ENCODE measurements around the gene DENND10. TPM values are rescaled to one million over a fixed set of nuclear protein-coding genes. Genes with fewer than 3 reads are reported as not detected.

DENND10 gene
- total RNA-seq, 4 donors from 2014 or later: 25.8 to 46.2 (median 40.5) TPM

GRCh38 chr10:119061352-119061751 lies 42.6 kb upstream of the DENND10 start:
- intact Hi-C loops (cut with DNase I; ENCODE audit: low total_unique reads): no loop called here
- WGBS, 2 donors: 78 to 85% methylated on average over 1 of the region's 1 CpG
- TF ChIP-seq CTCF (IDR thresholded peaks at IDR 0.05) (no peak), POLR2A (IDR thresholded peaks at IDR 0.05) (no peak)
- no peak overlapping the region for H3K4me3 ChIP-seq (ENCODE audit: low read depth, poor library complexity, severe bottlenecking)
- no peak for DNase-seq (ENCODE audit: low spot score in 2 of 2)

DNA sequence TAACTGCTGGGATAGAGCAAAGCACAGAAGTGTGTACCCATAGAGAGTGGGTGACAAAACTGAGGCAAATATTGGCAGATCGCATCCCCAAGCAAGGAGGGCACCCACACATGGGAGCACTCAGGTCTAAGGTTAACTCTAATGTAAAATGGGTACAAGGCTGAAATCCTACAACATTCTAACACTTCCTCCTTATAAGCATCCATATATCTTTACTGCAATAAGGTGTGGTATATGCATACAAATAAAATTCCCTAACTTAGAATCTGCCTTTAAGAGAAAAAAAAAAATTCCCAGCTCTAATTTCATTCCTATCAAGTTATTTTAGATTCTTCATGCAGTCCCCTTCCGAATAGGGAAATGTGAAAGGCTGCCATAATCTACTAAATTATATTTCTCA lies 42.0 kb upstream of the DENND10 start:
- H3K4me3 ChIP-seq (ENCODE audit: low read depth, poor library complexity, severe bottlenecking): no peak overlapping the region
- 90 to 92% methylated on average over 2 of the region's 2 CpGs for WGBS, 2 donors
- intact Hi-C loops (cut with DNase I; ENCODE audit: low total_unique reads): no loop called here
- TF ChIP-seq POLR2A (IDR thresholded peaks at IDR 0.05) (no peak), CTCF (IDR thresholded peaks at IDR 0.05) (no peak)
- DNase-seq (ENCODE audit: low spot score in 2 of 2): no peak

GRCh38 chr10:119070395-119071165 lies 33.3 kb upstream of the DENND10 start:
- WGBS, 2 donors: 93 to 96% methylated on average over 9 of the region's 9 CpGs
- no peak overlapping the region for H3K4me3 ChIP-seq (ENCODE audit: low read depth, poor library complexity, severe bottlenecking)
- TF ChIP-seq POLR2A (IDR thresholded peaks at IDR 0.05) (no peak), CTCF (IDR thresholded peaks at IDR 0.05) (no peak)
- intact Hi-C loops (cut with DNase I; ENCODE audit: low total_unique reads): no loop called here
- no peak for DNase-seq (ENCODE audit: low spot score in 2 of 2)

DNA sequence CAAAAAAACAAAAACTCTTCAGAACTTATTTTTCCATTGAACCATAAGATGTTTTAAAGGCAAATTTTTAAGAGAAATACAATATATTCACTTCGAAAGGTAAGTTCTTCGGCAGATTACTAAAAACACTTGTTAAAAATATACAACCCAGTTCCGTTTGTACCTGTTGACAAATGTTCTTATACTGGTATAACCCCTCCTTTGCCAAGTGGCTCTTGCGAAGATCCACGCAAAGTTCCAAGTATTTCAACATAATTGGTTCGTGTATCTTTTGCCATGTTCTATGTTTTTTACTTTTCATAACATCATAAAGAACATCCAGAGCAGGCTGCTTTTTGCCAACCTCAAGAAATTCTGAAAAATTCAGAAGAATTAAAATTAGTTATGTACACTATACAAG lies 30.3 kb upstream of the DENND10 start:
- DNase-seq (ENCODE audit: low spot score in 2 of 2): no peak
- 70 to 77% methylated on average over 6 of the region's 6 CpGs for WGBS, 2 donors
- intact Hi-C loops (cut with DNase I; ENCODE audit: low total_unique reads): no loop called here
- H3K4me3 ChIP-seq (ENCODE audit: low read depth, poor library complexity, severe bottlenecking): no peak overlapping the region
- no peak for TF ChIP-seq POLR2A (IDR thresholded peaks at IDR 0.05)
- TF ChIP-seq CTCF (IDR thresholded peaks at IDR 0.05): no peak

- H3K4me3 ChIP-seq (ENCODE audit: low read depth, poor library complexity, severe bottlenecking): no peak overlapping the region
- intact Hi-C loops (cut with DNase I; ENCODE audit: low total_unique reads): no loop called here
- no peak for TF ChIP-seq POLR2A (IDR thresholded peaks at IDR 0.05)
- no peak for TF ChIP-seq CTCF (IDR thresholded peaks at IDR 0.05)
- 22 to 24% methylated on average over 10 of the region's 10 CpGs for WGBS, 2 donors
- no peak for DNase-seq (ENCODE audit: low spot score in 2 of 2)
These were observed 25.3 kb upstream of the DENND10 start for GRCh38 chr10:119078422-119079179.

Measured in lower leg skin (tissue), 4 donors.